Keratinocyte (primary cell): ENCODE measurements around the gene THSD7B. TPM values are rescaled to one million over a fixed set of nuclear protein-coding genes. Genes with fewer than 3 reads are reported as not detected.

Experiments used
- DNase-seq: peaks from one replicate; pipeline ENCODE4 v3.0.0-alpha.2; 2011; ENCODE audit warnings: low read depth, missing footprints, low spot score
- FAIRE-seq: peaks from 2 replicates; lab custom pipeline; 2011; peaks lifted over from hg19 to GRCh38; lab: Jason Lieb, UNC
- H2AFZ ChIP-seq: 2 replicates; pipeline ENCODE4 v1.6.0; 2012; ENCODE audit warnings: low read length, control low read depth, inconsistent platforms; ENCODE audit not compliant: control insufficient read depth
- H3K27ac ChIP-seq: 2 replicates; pipeline ENCODE4 v1.5.1; 2011; ENCODE audit warnings: low read length; ENCODE audit not compliant: control insufficient read depth, insufficient read depth
- H3K27me3 ChIP-seq: 3 replicates; pipeline ENCODE4 v1.6.0; 2011; ENCODE audit warnings: low read length; ENCODE audit not compliant: control insufficient read depth, insufficient read depth; ENCODE audit errors: extremely low read depth
- H3K36me3 ChIP-seq, 2 experiments: 2 replicates in 1 of 2; 3 replicates in 1 of 2; pipeline ENCODE4 v1.5.1; 2011; ENCODE audit warnings: low read length in 2 of 2, mild to moderate bottlenecking in 1 of 2; ENCODE audit not compliant: control insufficient read depth in 2 of 2, insufficient read depth in 2 of 2; ENCODE audit errors: extremely low read depth in 1 of 2
- H3K4me1 ChIP-seq: 3 replicates; pipeline ENCODE4 v1.5.1; 2011; ENCODE audit warnings: low read length; ENCODE audit not compliant: control insufficient read depth, insufficient read depth; ENCODE audit errors: extremely low read depth
- H3K4me2 ChIP-seq: 3 replicates; pipeline ENCODE4 v1.6.0; 2011; ENCODE audit warnings: low read depth, low read length; ENCODE audit not compliant: control insufficient read depth, insufficient read depth; ENCODE audit errors: extremely low read depth
- H3K4me3 ChIP-seq, 3 experiments: fragments of 200-600 bp in 1 of 3; sonication (generic) in 1 of 3; 2 replicates in 2 of 3; 3 replicates in 1 of 3; pipeline ENCODE4 v1.5.1; 2011 to 2016; ENCODE audit warnings: low read length in 3 of 3, mild to moderate bottlenecking in 3 of 3, control low read depth in 2 of 3, inconsistent platforms in 1 of 3, low read depth in 1 of 3, mixed read lengths in 1 of 3, mixed run types in 1 of 3, moderate library complexity in 1 of 3; ENCODE audit not compliant: control insufficient read depth in 2 of 3, insufficient read depth in 2 of 3; ENCODE audit errors: extremely low read depth in 1 of 3
- H3K79me2 ChIP-seq: 2 replicates; pipeline ENCODE4 v1.6.0; 2012; ENCODE audit warnings: low read length; ENCODE audit not compliant: control insufficient read depth, insufficient read depth
- H3K9ac ChIP-seq: 3 replicates; pipeline ENCODE4 v1.6.0; 2011; ENCODE audit warnings: low read length; ENCODE audit not compliant: control insufficient read depth, insufficient read depth; ENCODE audit errors: extremely low read depth
- H3K9me1 ChIP-seq: 3 replicates; pipeline ENCODE4 v1.6.0; 2011; ENCODE audit warnings: low read length; ENCODE audit not compliant: control insufficient read depth, insufficient read depth; ENCODE audit errors: extremely low read depth
- H3K9me3 ChIP-seq: 2 replicates; pipeline ENCODE4 v1.5.1; 2012; ENCODE audit warnings: low read depth, low read length; ENCODE audit not compliant: control insufficient read depth
- H4K20me1 ChIP-seq: 3 replicates; pipeline ENCODE4 v1.6.0; 2011; ENCODE audit warnings: low read length; ENCODE audit not compliant: control insufficient read depth, insufficient read depth; ENCODE audit errors: extremely low read depth
- CTCF ChIP-seq, 3 experiments: IDR thresholded peaks in 1 of 3; conservative IDR thresholded peaks in 1 of 3; optimal IDR thresholded peaks in 1 of 3; 2 replicates in 2 of 3; 3 replicates in 1 of 3; pipeline versions ENCODE3 to v1.5.1; 2011; ENCODE audit warnings: low read length in 3 of 3, mild to moderate bottlenecking in 3 of 3, moderate library complexity in 2 of 3, control low read depth in 1 of 3, inconsistent platforms in 1 of 3; ENCODE audit not compliant: insufficient read depth in 2 of 3; ENCODE audit errors: extremely low read depth in 1 of 3
- EZH2 ChIP-seq: IDR thresholded peaks from one replicate; pipeline ENCODE4 v1.6.1; 2012; ENCODE audit warnings: inconsistent platforms, mild to moderate bottlenecking, low read length, moderate library complexity
- dilution Hi-C: fragments of 300-500 bp; cut with MboI; formaldehyde crosslinking; loops from one replicate; pipeline ENCODE4 v1.7.0; 2020; ENCODE audit warnings: low sequenced_read_pairs; ENCODE audit not compliant: extremely low pct_ligation_motif_present
- polyA plus RNA-seq, 5 experiments: library from polyadenylated mRNA; depleted of rRNA in 3 of 5; stranded (reverse) in 3 of 5; stranded (forward) in 1 of 5; unstranded in 1 of 5; fragments of >200 nt; gene quantifications; 1 replicate in 1 of 5; 2 replicates in 3 of 5; 3 replicates in 1 of 5; pipeline versions ENCODE4 v1.2.1 to v1.2.3, GENCODE V29; 2011 to 2012; ENCODE audit warnings: missing spikeins in 2 of 5, low read depth in 1 of 5, low replicate concordance in 1 of 5

THSD7B gene
- polyA plus RNA-seq, 1 donor (not counting 4 experiments of a cell fraction or from before 2014, with no cell fraction given) = 0.04 TPM

GRCh38 chr2:137237055-137237454, 471.7 kb downstream of the THSD7B start:
- TF ChIP-seq EZH2 = no peak
- no peak for TF ChIP-seq CTCF (optimal IDR thresholded peaks at IDR 0.05 in 1 of 3, IDR thresholded peaks at IDR 0.05 in 1 of 3, conservative IDR thresholded peaks at IDR 0.05 in 1 of 3; ENCODE audit: extremely low read depth in 1 of 3, insufficient read depth in 2 of 3, low read length in 3 of 3)
- Histone ChIP-seq H2AFZ (no peak overlapping the region), H3K9me1 (no peaks in the 10 kb centered on the region), H3K36me3 (no peaks in the 10 kb centered on the region), H3K79me2 (no peaks in the 10 kb centered on the region), H3K4me3 (no peak overlapping the region), H3K4me2 (no peak overlapping the region), H3K4me1 (no peaks in the 10 kb centered on the region), H3K9me3 (no peaks in the 10 kb centered on the region), H3K9ac (no peak overlapping the region), H4K20me1 (no peaks in the 10 kb centered on the region), H3K27ac (no peak overlapping the region), H3K27me3 (no peaks in the 10 kb centered on the region)
- FAIRE-seq (no peak), DNase-seq (no peak)
- dilution Hi-C loops = no loop called here

GRCh38 chr2:137238065-137238464, 472.7 kb downstream of the THSD7B start:
- dilution Hi-C loops = no loop called here
- H3K79me2 ChIP-seq = no peaks in the 10 kb centered on the region
- FAIRE-seq = no peak

More at GRCh38 chr2:137238065-137238464, 472.7 kb downstream of the THSD7B start:
- H3K9me1 ChIP-seq = no peaks in the 10 kb centered on the region
- H2AFZ ChIP-seq = no peak overlapping the region
- no peak overlapping the region for H3K9ac ChIP-seq
- H3K4me2 ChIP-seq = no peak overlapping the region
- no peaks in the 10 kb centered on the region for H3K4me1 ChIP-seq
- H3K36me3 ChIP-seq = no peaks in the 10 kb centered on the region
- H4K20me1 ChIP-seq = no peaks in the 10 kb centered on the region
- no peak overlapping the region for H3K4me3 ChIP-seq
- TF ChIP-seq EZH2 (no peak), CTCF (optimal IDR thresholded peaks at IDR 0.05 in 1 of 3, IDR thresholded peaks at IDR 0.05 in 1 of 3, conservative IDR thresholded peaks at IDR 0.05 in 1 of 3; ENCODE audit: extremely low read depth in 1 of 3, insufficient read depth in 2 of 3, low read length in 3 of 3) (no peak)
- no peak overlapping the region for H3K27ac ChIP-seq
- H3K9me3 ChIP-seq = no peaks in the 10 kb centered on the region
- no peak for DNase-seq
- H3K27me3 ChIP-seq = no peaks in the 10 kb centered on the region
